DLD1 (cell line): Measurements from ENCODE around the gene CHST15.

Experiments
- in situ Hi-C: cut with HindIII; loops from 2 replicates; pipeline ENCODE4 v1.10.0; 2017; ENCODE audit warnings: low sequenced_read_pairs

CHST15 gene

GRCh38 chr10:123991611-123992570 is 101.5 kb downstream of the CHST15 start:
- in situ Hi-C loops = no loop called here

GRCh38 chr10:123990889-123991288 is 102.5 kb downstream of the CHST15 start:
- in situ Hi-C loops = no loop called here

GRCh38 chr10:123988694-123989093 is 104.7 kb downstream of the CHST15 start:
- in situ Hi-C loops = loop anchor here (10.0 kb wide), 1 partner anchor 406 kb away; no protein-coding TSS in a partner anchor

- in situ Hi-C loops = loop anchor here (10.0 kb wide), 1 partner anchor 408 kb away; no protein-coding TSS in a partner anchor
Measured at GRCh38 chr10:123986736-123987135, 106.7 kb downstream of the CHST15 start.

GRCh38 chr10:123974406-123974805 is 119.0 kb downstream of the CHST15 start:
- in situ Hi-C loops = no loop called here

- in situ Hi-C loops = no loop called here
Measured at GRCh38 chr10:123972481-123973401, 120.7 kb downstream of the CHST15 start.

- in situ Hi-C loops = no loop called here
Measured at GRCh38 chr10:123970927-123971286, 122.5 kb downstream of the CHST15 start.

GRCh38 chr10:123970207-123970926 is 123.0 kb downstream of the CHST15 start:
- in situ Hi-C loops = no loop called here

GRCh38 chr10:123967626-123968243 is 125.7 kb downstream of the CHST15 start:
- in situ Hi-C loops = no loop called here

- in situ Hi-C loops = no loop called here
Measured at GRCh38 chr10:123966896-123967231, 126.5 kb downstream of the CHST15 start.

- in situ Hi-C loops = no loop called here
Measured at GRCh38 chr10:123965973-123966895, 127.2 kb downstream of the CHST15 start.

GRCh38 chr10:123964953-123965352 is 128.4 kb downstream of the CHST15 start:
- in situ Hi-C loops = loop anchor here (5.0 kb wide), 1 partner anchor 368 kb away; no protein-coding TSS in a partner anchor

- in situ Hi-C loops = loop anchor here (5.0 kb wide), 1 partner anchor 366 kb away; no protein-coding TSS in a partner anchor
Measured at GRCh38 chr10:123962756-123963530, 130.5 kb downstream of the CHST15 start.

GRCh38 chr10:123958241-123958640 is 135.2 kb downstream of the CHST15 start:
- in situ Hi-C loops = no loop called here
